Measurements from ENCODE around the gene TRAF3. TPM values are rescaled to one million over a fixed set of nuclear protein-coding genes. Genes with fewer than 3 reads are reported as not detected.

The TRAF3 gene
- total RNA-seq, 2 donors from 2014 or later: 14.5 to 28.7 TPM

DNA sequence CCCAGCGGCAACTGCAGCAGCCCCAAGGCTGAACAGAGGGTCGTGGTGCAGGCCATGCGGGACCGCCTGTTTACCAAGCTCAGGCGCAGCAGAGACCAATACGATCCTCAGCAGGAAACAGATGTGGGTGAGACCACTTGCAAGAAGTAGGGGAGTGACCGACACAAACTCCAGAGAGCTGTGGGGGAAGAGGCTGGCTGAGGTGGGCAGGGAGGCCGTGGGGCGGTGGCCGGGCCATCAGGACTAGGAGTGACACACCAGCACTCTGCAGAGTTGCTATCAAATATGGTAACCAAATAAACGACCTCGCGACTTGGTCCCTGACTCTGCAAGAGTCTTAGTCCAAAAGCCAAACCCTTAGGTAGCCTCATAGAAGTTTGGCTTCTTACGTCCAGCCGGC, 175.9 kb downstream of the TRAF3 start:
- Histone ChIP-seq H3K9me3 (no peaks in the 10 kb centered on the region), H3K4me1 (ENCODE audit: control insufficient read depth in 1 of 2, low read depth in 2 of 2) (peaks cover 4 to 19% of the 10 kb centered on the region in 2 donors), H3K36me3 (peaks cover 74% of the 10 kb centered on the region), H3K27ac (no peak overlapping the region), H3K4me3 (no peak overlapping the region), H3K27me3 (replicated peaks; ENCODE audit: insufficient read depth) (no peaks in the 10 kb centered on the region)
- TF ChIP-seq, protein P1, sequence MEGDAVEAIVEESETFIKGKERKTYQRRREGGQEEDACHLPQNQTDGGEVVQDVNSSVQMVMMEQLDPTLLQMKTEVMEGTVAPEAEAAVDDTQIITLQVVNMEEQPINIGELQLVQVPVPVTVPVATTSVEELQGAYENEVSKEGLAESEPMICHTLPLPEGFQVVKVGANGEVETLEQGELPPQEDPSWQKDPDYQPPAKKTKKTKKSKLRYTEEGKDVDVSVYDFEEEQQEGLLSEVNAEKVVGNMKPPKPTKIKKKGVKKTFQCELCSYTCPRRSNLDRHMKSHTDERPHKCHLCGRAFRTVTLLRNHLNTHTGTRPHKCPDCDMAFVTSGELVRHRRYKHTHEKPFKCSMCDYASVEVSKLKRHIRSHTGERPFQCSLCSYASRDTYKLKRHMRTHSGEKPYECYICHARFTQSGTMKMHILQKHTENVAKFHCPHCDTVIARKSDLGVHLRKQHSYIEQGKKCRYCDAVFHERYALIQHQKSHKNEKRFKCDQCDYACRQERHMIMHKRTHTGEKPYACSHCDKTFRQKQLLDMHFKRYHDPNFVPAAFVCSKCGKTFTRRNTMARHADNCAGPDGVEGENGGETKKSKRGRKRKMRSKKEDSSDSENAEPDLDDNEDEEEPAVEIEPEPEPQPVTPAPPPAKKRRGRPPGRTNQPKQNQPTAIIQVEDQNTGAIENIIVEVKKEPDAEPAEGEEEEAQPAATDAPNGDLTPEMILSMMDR (IDR thresholded peaks at IDR 0.05): no peak
- ATAC-seq (ENCODE audit: insufficient number of reproducible peaks, low FRiP score, low read depth) (no peak), DNase-seq (ENCODE audit: low spot score) (no peak)

DNA sequence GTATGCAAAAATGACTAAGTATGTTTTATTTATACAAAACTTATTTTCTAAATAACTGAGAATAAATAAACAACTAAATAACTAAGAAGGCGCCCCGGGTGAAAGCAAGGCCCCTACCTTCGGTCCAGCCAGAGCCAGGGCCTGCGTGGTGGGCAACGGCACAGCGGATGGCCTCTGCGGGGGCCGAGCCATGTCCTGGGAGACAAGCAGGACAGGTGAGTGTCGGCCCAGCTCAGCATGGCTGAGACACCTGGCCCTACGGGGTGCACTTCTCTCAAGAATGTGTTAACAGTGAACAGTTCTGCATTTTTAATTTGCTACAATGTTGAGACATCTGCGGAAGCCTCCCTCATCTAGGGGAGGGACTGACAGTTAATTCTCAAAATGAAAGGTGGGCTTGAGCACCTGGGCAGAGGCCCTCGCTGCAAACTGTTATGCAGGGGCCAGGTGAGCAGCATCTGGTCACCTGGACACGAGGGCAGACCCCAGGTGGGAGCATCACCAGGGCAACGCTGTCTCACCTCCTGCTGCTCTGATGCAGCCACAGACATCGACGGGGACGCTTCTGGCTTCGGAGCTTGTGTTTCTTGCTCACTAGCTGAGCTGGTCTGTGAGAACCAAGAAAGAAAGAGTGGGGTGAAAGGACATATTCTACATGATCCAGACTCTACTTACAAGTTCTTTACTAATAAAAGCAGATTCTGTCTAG, 177.0 kb downstream of the TRAF3 start:
- Histone ChIP-seq H3K27me3 (replicated peaks; ENCODE audit: insufficient read depth) (no peaks in the 10 kb centered on the region), H3K27ac (no peak overlapping the region), H3K36me3 (peaks cover 77% of the 10 kb centered on the region), H3K9me3 (no peaks in the 10 kb centered on the region), H3K4me1 (ENCODE audit: control insufficient read depth in 1 of 2, low read depth in 2 of 2) (peaks cover 4 to 14% of the 10 kb centered on the region in 2 donors), H3K4me3 (no peak overlapping the region)
- no peak for DNase-seq (ENCODE audit: low spot score)
- TF ChIP-seq, protein P1 (IDR thresholded peaks at IDR 0.05): no peak
- ATAC-seq (ENCODE audit: insufficient number of reproducible peaks, low FRiP score, low read depth): no peak

DNA sequence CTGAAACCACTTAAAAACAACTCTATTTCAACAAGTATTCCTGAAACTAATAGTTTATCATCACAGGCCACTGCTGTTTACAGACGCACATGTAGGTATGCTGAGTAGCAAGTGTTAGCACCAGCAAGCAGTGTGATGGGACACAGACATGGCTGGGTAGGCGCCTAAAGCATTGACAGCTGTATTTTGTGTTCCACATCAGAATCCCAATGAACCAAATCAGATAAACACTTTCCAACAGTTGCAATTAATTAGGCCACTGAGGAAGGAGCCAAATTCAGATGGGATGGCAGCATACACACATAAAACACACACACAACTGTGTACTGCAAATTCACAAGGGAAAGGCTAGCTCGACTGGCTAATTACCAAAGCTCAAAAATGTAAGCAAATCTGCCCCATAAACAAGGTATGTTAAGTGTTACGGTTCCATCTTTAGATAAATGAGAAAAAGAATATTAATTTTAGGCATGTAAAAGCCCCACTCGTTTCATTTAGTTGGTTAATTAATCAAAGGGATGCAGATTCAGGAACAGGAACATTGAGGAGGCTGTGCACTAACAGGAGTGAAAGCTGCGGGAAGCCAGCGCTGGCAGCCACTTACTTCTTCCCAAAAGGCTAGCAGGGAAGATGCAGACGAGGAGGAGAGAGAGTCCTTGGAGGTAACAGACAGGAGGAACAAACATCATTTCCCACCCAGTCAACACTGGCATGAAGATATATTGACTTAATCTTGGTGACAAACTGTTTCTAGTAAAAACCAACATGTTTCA, 178.6 kb downstream of the TRAF3 start:
- Histone ChIP-seq H3K4me3 (no peak overlapping the region), H3K36me3 (peaks cover 64% of the 10 kb centered on the region), H3K27me3 (replicated peaks; ENCODE audit: insufficient read depth) (no peaks in the 10 kb centered on the region), H3K4me1 (ENCODE audit: control insufficient read depth in 1 of 2, low read depth in 2 of 2) (no peaks in the 10 kb centered on the region), H3K27ac (no peak overlapping the region), H3K9me3 (no peaks in the 10 kb centered on the region)
- DNase-seq (ENCODE audit: low spot score) (no peak), ATAC-seq (ENCODE audit: insufficient number of reproducible peaks, low FRiP score, low read depth) (no peak)
- TF ChIP-seq, protein P1 (IDR thresholded peaks at IDR 0.05): no peak

DNA sequence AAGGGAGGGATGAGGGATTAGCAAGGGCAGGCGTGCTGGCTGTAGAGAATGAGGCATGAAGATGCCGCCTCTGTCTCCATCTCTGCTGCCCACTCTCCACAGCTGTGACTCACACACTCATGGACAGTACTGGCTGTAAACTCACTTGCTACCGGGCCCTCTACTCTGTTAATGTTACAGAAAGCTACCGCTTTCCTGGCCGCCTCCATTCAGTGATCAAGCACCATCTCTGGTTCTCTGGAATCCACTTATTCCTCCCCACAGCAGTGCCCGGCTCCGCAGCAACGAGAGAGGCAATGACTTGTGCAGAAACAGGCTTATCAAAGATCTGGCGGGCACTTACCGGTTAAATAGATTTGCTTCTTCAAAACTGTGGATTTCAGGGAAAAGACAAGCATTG, 180.0 kb downstream of the TRAF3 start:
- TF ChIP-seq, protein P1 (IDR thresholded peaks at IDR 0.05): no peak
- DNase-seq (ENCODE audit: low spot score): no peak
- Histone ChIP-seq H3K36me3 (peaks cover 66% of the 10 kb centered on the region), H3K4me1 (ENCODE audit: control insufficient read depth in 1 of 2, low read depth in 2 of 2) (no peaks in the 10 kb centered on the region), H3K27ac (no peak overlapping the region), H3K4me3 (no peak overlapping the region), H3K27me3 (replicated peaks; ENCODE audit: insufficient read depth) (no peaks in the 10 kb centered on the region), H3K9me3 (no peaks in the 10 kb centered on the region)
- no peak for ATAC-seq (ENCODE audit: insufficient number of reproducible peaks, low FRiP score, low read depth)

DNA sequence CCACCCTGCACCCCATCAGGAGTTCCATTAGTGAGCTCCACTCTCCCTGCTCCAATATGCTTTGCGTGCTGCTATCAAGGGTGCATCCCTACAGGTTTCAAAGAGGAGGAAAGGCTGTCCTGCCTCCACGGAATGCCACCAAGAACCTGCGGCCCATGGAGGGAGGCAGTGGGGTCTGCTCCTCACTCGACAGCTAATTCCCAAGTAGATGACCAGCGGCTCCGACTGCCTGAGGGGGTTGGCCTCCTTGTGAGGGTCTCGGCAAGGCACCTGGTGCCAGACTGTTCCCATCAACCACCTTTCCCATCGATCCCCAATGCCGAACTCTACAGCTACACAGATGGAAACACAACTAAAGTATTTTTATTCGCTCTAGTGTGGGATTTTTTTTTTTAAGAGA, 181.2 kb downstream of the TRAF3 start:
- ATAC-seq (ENCODE audit: insufficient number of reproducible peaks, low FRiP score, low read depth): no peak

More for the DNA sequence above, 181.2 kb downstream of the TRAF3 start:
- DNase-seq (ENCODE audit: low spot score): no peak
- TF ChIP-seq, protein P1 (IDR thresholded peaks at IDR 0.05): no peak
- Histone ChIP-seq H3K27ac (no peak overlapping the region), H3K4me1 (ENCODE audit: control insufficient read depth in 1 of 2, low read depth in 2 of 2) (no peaks in the 10 kb centered on the region), H3K4me3 (no peak overlapping the region), H3K27me3 (replicated peaks; ENCODE audit: insufficient read depth) (no peaks in the 10 kb centered on the region), H3K9me3 (no peaks in the 10 kb centered on the region), H3K36me3 (peaks cover 66% of the 10 kb centered on the region)
